Nasal cavity respiratory epithelium epithelial cell of viscerocranial mucosa (primary cell): ENCODE results near the gene RAB31. TPM values are rescaled to one million over a fixed set of nuclear protein-coding genes. Genes with fewer than 3 reads are reported as not detected.

Experiments
- total RNA-seq: library from RNA; depleted of rRNA; stranded (reverse); fragments of >200 nt; gene quantifications from 2 replicates; pipeline ENCODE4 v1.2.3, GENCODE V29; 2014

RAB31 gene
- total RNA-seq, result 45.5 and 117 TPM in 2 replicates

GRCh38 chr18:9708057-9708433 is at the start of gene RAB31:
Gene RAB31, plus strand, starts transcription at chr18:9708301. Its CDS starts 105 bp downstream, at chr18:9708406.

GRCh38 chr18:9885170-9886004 is 177.3 kb downstream of the RAB31 start, which contains the start of gene TXNDC2:
Gene TXNDC2, plus strand, starts transcription at chr18:9885973. Its CDS starts 708 bp downstream, at chr18:9886681.

Other genes starting within 250 kb of the RAB31 start
- 84.4 and 96.0 TPM in 2 replicates for gene RALBP1, start 232.8 kb upstream of the RAB31 start, total RNA-seq
- 201 and 299 TPM in 2 replicates for gene PPP4R1, start 93.7 kb upstream of the RAB31 start, total RNA-seq
- under 0.01 TPM in 1 of 2 replicates, not detected in the other for gene TXNDC2, start 177.7 kb downstream of the RAB31 start, total RNA-seq
- gene VAPA, start 205.7 kb downstream of the RAB31 start, total RNA-seq, result 235 and 419 TPM in 2 replicates